NAMALWA (cell line): ENCODE measurements around the gene ASB9.
"Not testable (repeated sequence)": the region's sequence is repeated elsewhere in the genome, so short reads cannot be mapped to it uniquely, and the experiment has no call there.

Experiments
- DNase-seq: peaks from one replicate; pipeline ENCODE4 v3.0.0-alpha.2; 2015; ENCODE audit warnings: low spot score

The ASB9 gene

DNA sequence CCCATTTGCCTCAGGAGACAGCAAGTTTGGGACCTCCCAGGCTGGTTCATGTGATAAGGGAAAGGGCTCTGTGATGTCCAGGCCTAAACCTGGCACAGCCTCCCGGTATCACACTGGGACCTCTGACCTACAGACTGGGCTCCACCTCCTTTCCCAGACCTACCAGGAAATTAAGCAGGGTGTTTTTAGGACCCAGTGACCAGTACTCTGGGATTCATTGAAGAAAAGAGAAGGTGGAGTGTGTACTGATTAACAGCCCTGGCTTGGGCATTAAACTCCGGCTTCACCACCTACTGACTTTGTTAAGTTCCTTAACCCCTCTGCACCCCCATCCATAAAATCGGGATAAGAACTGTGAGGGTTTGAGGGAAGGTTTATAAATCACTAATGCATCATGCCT, 28.6 kb downstream of the ASB9 start:
- no peak for DNase-seq

DNA sequence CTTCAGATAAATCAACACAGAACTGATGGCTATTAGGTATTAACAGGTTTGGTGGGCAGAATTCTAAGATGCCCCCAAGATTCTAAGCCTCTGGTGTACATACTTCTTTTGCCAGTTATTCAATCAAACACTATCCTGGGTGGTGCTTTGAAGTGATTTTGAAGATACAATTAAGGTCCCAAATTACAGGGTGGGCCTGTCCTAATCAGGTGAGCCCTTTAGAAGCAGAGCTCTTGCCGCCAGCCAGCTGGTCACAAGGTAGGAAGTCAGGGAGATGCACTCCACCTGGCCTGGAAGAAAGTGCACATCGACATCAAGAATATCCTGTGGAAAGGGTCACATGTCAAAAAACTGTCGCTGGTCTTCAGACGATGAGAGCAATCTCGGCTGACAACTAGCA, 29.5 kb downstream of the ASB9 start:
- DNase-seq: no peak

DNA sequence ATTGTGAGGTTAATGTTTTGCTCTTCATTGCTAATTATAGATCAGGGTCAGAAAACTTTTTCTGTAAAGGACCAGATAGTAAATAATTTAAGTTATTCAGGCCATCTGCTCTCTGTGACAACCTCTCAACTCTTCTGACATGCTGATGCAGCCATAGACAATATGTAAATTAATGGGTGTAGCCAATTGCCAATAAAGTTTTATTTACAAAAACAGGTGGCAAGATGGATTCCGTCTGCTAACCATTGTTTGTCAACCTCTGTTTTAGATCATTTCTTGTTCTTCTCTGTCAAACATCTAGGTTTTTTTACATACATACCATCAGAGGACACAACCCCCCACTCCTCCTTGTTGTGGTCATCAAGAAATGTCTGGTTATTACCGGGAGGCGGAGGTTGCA, 33.7 kb downstream of the ASB9 start:
- DNase-seq: peak; percentile 8

DNA sequence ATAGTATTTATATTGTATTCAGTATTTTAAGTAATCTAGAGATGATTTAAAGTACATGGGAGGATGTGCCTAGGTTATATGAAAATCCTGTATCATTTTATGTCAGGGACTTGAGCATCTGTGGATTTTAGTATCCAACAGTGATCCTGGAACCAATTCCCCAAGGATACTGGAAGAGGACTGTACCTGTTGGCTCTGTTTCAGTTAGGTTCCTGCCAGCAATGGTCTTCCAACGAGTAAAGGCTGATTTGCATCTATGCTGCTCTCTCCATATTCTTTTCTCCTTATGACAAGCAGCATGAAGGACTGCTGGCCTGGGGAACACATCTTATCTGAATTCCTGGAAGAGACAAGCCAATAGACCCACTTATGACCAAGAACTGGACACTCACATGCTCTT, 34.9 kb downstream of the ASB9 start:
- no peak for DNase-seq

DNA sequence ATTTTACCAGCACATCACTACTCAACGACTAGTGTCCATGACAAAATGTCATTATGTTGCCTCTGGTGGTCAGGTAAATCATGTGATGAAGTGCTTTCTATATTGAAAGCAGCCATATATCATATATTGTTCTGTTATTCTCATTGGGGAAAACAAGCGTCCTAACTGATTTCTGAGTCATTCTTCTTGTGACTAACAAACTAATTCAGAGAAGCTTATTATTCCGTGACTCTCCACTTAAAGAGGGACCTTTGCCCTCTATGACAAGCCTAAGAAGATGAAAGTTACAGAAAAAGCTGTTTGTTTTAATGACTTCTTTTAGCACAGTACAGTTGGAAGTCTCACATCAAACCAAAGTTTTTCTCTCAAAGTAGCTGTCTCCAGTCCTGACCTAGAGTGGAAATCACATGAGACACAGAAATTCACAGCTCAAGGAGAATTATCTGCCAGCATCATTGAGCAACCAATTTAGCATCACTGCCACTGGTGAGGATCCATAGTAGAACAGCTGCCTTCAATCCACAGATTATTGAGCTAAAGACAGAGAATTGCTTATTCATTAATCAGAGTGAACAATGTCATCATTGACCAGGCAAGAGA, 36.4 kb downstream of the ASB9 start:
- no peak for DNase-seq

DNA sequence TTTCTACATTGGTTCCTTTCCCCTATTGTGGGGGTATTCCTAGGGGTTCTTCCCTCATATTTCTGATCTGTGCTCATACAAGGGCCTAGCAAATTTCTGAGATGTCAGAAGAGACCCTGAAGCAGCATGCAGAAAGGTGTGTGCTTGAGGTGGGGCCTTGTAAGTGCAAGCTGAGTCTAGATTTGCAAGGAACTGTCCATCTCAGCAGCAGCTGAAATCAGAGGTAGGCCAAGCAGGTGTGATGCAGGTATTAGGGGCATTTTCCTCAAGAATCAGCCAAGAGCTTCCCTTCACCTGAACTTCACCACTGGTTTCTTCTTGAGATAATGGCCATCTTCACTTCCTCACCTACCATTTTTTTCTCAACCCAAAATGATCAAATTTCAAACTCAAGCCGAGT, 45.1 kb downstream of the ASB9 start:
- DNase-seq: no peak

DNA sequence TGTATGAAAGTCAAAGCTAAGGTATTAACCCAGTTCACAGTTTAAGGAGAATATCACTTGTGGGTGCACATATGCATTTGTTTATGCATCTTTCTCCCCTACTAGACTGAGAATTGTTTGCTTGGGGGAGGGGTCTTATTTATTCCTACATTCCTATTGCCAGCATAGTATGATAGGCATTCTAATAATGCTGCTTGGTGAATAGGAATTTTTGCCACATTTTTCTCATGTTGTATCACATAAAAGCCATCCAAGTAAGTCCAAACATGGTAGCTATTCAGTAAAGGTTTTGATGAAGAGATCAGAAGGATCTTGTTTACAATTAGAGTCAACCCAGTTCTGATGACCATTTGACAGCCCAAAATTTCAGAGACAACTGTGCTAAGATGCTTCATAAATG, 48.6 kb downstream of the ASB9 start:
- no peak for DNase-seq

DNA sequence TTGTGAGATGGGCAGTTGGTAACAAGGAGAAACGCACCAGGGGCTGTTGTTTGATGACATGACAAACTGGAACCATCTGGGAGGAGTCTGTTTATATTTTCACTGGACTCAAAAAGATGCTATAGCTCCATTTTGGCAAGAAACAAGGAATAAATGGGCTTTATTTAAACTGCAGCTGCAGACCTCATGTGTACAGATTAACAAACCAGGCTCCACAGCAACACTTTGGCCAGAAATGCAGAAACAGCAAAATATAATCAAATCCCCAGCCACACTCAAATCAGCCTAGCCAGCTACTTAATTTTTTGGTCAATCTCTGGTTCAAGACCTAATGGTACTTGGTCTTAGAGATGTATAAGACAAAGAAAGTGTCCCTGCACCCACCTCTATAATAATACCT, 52.7 kb downstream of the ASB9 start:
- DNase-seq: no peak

DNA sequence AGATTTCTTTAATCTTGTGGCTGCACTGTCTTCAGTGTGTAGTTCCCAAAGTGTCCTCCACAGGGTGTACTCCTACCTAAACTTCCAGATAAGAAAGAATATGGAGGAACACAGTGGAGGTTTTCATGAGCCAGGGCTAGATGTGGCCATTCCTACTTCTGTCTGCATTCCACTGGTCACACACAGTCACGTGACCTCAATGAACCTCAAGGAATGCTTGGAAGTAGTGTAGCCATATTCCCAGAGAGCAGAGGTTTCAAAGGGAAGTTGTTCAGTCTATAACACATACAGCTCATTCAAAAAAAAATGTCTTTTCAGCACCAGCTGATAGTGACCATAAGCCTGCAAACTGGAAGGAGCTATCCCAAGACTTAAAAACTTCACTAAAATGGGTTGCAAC, 53.6 kb downstream of the ASB9 start:
- no peak for DNase-seq

DNA sequence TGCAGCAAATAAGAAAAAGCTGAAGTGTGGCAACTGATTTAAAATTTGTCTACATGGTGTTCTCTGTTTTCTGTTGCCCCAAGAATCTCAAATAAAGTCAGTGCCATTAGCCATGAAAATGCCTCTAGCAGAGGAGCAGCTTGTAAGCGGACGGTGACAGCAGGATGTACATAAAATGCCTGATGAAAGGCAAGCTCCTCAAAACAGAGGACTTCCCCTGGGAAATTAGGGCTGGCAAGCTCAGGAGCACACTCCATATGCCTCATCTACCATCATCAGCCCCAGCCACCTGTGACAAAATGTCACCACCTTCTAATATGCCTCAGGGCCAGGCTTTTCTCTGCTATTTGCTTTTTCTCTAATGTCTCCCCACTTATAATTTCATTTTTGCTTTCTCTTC, 54.5 kb downstream of the ASB9 start:
- DNase-seq: no peak

DNA sequence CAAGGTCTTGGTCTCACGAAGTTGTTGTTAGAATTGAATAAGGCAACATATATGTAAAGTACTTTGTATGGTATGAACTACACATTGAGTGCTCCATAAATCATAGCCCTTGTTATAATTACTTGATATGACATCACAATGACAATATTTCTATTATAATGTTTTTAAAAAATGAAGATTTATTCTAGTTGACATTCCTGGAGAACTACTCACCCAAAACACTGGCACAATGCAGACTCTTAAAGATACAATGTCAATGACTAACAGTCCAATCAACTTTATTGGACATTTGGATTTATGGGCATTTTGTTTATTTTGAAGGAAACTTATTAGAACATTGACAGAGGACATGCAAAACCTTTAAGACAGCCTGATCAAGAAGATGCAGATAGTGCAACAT, 55.3 kb downstream of the ASB9 start:
- DNase-seq: no peak

DNA sequence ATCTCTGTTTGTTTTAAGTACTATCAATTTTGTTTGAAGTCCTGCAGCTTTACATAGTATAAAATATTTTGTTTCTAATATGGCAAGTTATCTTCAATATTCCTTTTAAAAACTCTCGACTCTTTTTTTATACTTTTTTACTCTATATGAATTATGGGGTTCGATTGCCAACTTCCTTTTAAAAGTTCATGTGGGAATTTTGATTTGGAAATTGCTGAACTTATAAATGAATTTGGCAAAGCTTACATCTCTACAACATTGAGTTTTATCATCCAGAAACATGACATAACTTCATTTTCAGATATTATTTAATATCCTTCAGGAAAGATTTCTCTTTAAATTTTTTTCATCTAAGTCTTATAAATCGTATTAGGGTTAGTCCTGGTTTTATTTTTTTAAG, 60.8 kb downstream of the ASB9 start:
- no peak for DNase-seq

DNA sequence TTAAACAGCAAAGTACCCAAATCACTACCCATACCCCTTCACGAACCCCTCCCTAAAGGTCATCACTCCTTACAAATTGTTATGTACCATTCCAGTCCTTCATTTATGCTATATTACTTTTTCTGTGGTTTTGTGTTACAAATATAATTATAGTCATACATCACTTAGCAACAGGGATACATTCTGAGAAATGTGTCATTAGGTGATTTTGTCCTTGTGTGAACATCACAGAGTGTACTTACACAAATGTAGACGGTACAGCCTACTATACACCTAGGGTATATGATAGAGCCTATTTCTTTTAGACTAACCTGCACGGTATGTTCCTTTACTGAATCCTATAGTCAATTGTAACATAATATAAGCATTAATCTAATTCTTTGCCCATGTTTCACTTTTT, 61.9 kb downstream of the ASB9 start:
- no peak for DNase-seq

DNA sequence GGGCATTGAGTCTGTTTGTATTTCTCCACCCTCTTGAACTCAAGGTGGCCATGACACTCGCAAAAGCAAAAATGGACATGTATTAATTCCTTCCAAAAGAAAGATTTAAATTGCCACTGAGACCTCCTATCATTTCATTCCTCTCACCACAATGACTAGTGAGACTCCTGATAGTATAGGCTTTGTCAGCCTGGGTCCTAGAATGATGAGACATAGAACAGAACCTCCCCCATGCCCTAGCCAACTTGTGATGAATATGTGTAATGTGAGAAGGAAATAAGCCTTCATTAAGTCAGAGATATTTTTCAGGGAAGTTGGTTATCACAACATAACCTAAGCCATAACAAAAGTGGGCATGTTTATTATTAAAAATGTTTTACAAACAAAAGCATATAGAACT, 62.5 kb downstream of the ASB9 start:
- no peak for DNase-seq

DNA sequence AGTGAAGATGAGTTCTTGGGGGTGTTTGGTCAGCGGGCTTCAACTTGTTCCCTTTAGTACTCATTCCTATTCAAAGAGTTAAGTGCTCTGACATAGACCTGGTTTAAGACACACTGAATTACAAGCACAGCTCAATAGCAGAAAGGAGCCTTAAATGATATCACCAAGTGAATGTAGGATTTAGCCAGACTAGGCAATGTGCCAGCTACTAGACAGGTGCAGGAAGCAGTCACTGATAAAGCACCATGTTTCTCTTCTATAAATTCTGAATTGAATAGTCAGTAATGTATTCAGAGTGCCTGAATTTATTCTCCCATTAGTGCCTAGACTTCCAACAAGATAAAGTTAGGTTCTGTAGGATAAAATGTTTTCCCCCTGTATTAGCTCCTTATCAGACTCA, 63.6 kb downstream of the ASB9 start:
- no peak for DNase-seq

DNA sequence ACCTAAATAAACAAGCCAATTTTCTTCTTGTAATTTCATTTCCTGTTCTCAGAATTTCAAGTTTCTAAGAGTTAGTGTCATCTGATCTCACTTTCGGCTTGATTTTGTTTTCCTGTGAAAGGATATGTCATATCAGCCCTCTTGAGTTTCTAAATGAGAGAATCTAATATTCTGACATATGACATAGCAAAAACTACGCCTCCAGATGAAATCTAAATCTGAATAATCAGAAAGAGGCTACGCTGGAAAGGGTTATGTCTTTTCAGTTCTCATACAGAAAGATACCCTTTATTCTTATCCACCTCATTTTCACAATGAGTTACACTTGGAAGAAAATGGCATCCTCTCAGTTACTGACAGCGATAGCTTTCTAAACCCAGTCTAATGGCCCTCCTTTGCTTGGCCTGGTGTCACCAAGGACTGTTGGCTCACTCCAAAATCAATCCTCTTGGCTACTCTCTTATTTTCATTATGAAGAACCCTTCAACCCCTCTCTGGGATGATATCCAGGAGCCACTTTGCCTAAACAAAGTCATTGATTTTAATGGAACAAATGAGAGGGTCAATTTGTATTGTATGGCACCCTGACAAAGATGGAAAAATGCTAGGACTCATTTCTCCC, 65.6 kb downstream of the ASB9 start:
- no peak for DNase-seq

DNA sequence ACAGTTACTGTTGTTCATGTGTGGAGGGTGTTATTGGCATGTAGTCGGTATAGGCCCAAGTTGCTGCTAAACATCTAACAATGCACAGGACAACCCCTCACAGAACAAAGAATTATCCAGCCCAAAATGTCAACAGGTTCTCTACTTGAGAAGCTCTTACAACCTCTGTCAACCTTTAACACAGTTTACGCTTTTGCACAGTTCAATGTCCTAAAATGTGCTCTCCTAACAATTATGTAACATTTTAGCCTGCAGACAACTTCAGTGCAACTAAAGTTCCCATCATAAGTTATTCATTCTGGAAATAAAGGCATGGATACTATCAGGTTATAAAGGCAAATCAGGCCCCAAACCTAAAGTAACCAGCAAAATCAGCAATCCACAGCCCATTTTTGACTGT, 66.2 kb downstream of the ASB9 start:
- DNase-seq: no peak

DNA sequence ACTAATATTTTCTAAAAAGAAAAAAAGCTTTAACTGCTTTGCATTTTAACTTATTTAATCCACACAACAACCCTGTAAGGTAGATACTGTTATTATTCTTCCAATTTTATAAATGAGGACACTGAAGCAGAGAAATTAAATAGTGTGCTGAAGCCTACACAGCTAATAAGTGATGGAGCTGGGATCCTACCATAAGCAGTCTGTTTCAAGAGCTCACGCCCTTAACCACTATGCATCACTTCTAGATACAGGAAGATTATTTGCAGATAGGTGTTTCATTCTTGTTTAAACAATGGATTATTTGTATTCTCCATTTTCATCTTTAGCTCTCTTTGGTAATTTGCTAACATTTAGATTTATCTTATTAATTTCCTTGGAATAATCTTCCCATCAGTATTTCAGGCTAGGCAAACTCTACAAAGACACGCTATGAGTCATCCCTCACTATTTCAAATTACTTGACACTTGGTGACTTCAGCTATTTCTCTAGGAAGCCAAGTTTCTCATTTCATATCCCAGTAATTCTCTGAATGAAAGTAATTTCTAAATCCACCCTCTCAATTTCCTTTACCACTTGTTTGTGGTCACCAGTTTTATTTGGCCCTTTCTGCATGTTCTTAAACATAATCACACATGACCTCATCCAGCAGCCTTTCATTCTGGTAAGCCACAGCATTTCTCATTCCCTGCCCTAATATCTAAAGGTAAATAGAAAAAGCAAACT, 67.3 kb downstream of the ASB9 start:
- DNase-seq: no peak

DNA sequence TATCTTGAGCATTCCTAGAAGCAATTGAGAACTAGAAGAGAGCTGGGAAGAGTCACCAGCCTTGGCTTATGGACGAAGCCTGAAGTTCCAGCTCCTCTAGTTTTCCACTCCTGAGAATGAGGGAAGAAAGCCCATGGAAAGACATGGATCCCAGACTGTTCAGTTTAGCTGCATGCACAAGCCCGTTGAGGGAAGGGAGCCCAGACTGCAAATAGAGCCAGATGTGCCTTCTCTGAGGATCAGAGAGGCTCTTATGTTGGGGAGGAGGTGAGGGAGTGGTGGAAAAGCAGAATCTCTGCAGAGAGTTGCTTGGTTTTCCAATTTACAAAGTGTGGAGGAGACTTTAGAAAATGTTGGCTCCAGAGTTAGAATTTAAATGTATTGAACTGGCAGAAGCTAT, 69.0 kb downstream of the ASB9 start:
- DNase-seq: no peak

DNA sequence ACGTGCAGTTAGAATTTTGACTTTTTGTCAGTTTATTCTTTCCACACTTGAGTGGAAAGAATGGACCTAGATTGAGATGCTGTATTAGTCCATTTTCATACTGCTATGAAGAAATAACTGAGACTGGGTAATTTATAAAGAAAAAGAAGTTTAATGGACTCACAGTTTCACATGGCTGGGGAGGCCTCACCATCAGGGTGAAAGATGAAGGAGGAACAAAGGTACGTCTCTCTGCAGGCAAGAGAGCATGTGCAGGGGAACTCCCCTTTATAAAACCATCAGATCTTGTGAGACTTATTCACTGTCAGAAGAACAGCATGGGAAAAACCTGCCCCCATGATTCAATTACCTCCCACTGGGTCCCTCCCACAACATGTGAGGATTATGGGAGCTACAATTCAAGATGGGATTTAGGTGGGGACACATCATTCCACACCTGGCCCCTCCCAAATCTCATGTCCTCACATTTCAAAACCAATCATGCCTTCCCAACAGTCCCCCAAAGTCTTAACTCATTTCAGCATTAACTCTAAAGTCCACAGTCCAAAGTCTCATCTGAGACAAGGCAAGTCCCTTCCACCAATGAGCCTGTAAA, 71.2 kb downstream of the ASB9 start:
- DNase-seq: not testable (repeated sequence)

DNA sequence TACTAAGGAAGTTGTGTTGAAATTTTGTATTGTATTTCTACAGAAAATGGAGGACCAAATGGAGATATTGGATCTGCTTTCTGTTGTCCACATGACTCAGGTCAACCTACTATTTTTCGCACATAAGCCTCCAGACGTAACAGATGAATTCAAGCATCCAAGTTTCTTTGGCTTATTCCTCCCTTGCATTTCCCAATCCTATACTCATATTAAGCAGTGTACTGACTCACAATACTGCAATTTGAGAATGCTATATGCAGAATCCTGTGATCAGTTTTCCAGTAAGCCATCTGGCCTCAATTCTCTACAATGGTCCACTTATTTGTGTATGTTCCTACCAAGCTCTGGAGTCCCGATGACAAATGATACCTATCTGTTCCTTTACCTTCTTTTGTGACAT, 75.7 kb downstream of the ASB9 start:
- DNase-seq: no peak
